ENCODE results near the gene ACSL6.
"Not testable (repeated sequence)": the region's sequence is repeated elsewhere in the genome, so short reads cannot be mapped to it uniquely, and the experiment has no call there.

The ACSL6 gene

GRCh38 chr5:131926168-131926567, 85.3 kb downstream of the ACSL6 start:
- no peak for FAIRE-seq

GRCh38 chr5:131916481-131916880, 95.0 kb downstream of the ACSL6 start:
- FAIRE-seq, result no peak

- no peak for FAIRE-seq
Observed at GRCh38 chr5:131914472-131914871, 97.0 kb downstream of the ACSL6 start.

GRCh38 chr5:131913603-131914002, 97.9 kb downstream of the ACSL6 start:
- FAIRE-seq, result no peak

GRCh38 chr5:131906668-131907067, 104.8 kb downstream of the ACSL6 start:
- no peak for FAIRE-seq

- FAIRE-seq, result not testable (repeated sequence)
Observed at GRCh38 chr5:131902266-131902665, 109.2 kb downstream of the ACSL6 start.

Data from endometrium (tissue), 2 donors.